SU-DHL-6 (cell line): ENCODE results near the gene FAM171A2.

Source experiments
- H2AFZ ChIP-seq: fragments of 200-600 bp; sonication (generic); 2 replicates; pipeline ENCODE4 v1.6.1; 2014; ENCODE audit warnings: low read depth, mild to moderate bottlenecking, moderate library complexity, mixed read lengths, antibody characterized with exemption, low read length; ENCODE audit not compliant: severe bottlenecking
- H3F3A ChIP-seq: fragments of 200-600 bp; shearing (Covaris generic); 2 replicates; pipeline ENCODE4 v1.6.0; 2016; ENCODE audit warnings: antibody characterized with exemption, mild to moderate bottlenecking; ENCODE audit not compliant: insufficient read depth
- H3K27ac ChIP-seq: fragments of 200-600 bp; sonication (generic); 2 replicates; pipeline ENCODE4 v1.5.1; 2016; ENCODE audit warnings: low read depth, mild to moderate bottlenecking, low read length, moderate library complexity, mixed read lengths
- H3K27me3 ChIP-seq: fragments of 200-600 bp; sonication (generic), shearing (Covaris generic); 2 replicates; pipeline ENCODE4 v1.6.0; 2014; ENCODE audit warnings: mild to moderate bottlenecking, low read length
- H3K36me3 ChIP-seq: fragments of 200-600 bp; sonication (generic); 2 replicates; pipeline ENCODE4 v1.6.1; 2014; ENCODE audit warnings: mild to moderate bottlenecking, low read length, mixed read lengths
- H3K4me2 ChIP-seq: fragments of 300-600, 200-600 bp; shearing (Covaris generic), sonication (generic); 2 replicates; pipeline ENCODE4 v1.6.0; 2014; ENCODE audit warnings: low read length, low read depth, mild to moderate bottlenecking; ENCODE audit not compliant: poor library complexity, severe bottlenecking
- H3K4me3 ChIP-seq: fragments of 200-600 bp; sonication (generic); 2 replicates; pipeline ENCODE4 v1.5.1; 2014; ENCODE audit warnings: antibody characterized with exemption, low read length, mild to moderate bottlenecking, mixed read lengths; ENCODE audit not compliant: insufficient read depth, poor library complexity, severe bottlenecking
- H3K79me2 ChIP-seq: fragments of 200-600 bp; sonication (generic); 2 replicates; pipeline ENCODE4 v1.6.1; 2014; ENCODE audit warnings: mild to moderate bottlenecking, low read length, moderate library complexity; ENCODE audit not compliant: insufficient read depth
- H3K9ac ChIP-seq: fragments of 200-600 bp; sonication (generic); 2 replicates; pipeline ENCODE4 v1.7.0; 2014; ENCODE audit warnings: mild to moderate bottlenecking, low read length
- H3K9me2 ChIP-seq: fragments of 200-600 bp; sonication (generic); replicated peaks from 2 replicates; pipeline ENCODE4 v1.6.1; 2014; ENCODE audit warnings: low read length; ENCODE audit not compliant: insufficient read depth
- H3K9me3 ChIP-seq: fragments of 200-600 bp; sonication (generic); 2 replicates; pipeline ENCODE4 v1.6.1; 2014; ENCODE audit warnings: low read length, mixed read lengths; ENCODE audit not compliant: insufficient read depth
- H4K20me1 ChIP-seq: fragments of 200-600 bp; sonication (generic); 2 replicates; pipeline ENCODE4 v1.6.1; 2014; ENCODE audit warnings: low read depth, mild to moderate bottlenecking, antibody characterized with exemption, low read length, moderate library complexity, mixed read lengths
- EZH2phosphoT487 ChIP-seq: fragments of 200-600 bp; sonication (generic), shearing (Covaris generic); conservative IDR thresholded peaks from 2 replicates; pipeline ENCODE4 v1.6.1; 2018; ENCODE audit warnings: mild to moderate bottlenecking, antibody characterized with exemption, low read length, moderate library complexity, mixed read lengths
- TF ChIP-seq, protein P1 (sequence below): fragments of 200-600 bp; sonication (generic); IDR thresholded peaks from one replicate; pipeline ENCODE4 v1.5.1; 2017; ENCODE audit warnings: antibody characterized with exemption, mild to moderate bottlenecking, low read length, moderate library complexity; ENCODE audit not compliant: insufficient read depth, poor library complexity, severe bottlenecking

Gene FAM171A2

DNA sequence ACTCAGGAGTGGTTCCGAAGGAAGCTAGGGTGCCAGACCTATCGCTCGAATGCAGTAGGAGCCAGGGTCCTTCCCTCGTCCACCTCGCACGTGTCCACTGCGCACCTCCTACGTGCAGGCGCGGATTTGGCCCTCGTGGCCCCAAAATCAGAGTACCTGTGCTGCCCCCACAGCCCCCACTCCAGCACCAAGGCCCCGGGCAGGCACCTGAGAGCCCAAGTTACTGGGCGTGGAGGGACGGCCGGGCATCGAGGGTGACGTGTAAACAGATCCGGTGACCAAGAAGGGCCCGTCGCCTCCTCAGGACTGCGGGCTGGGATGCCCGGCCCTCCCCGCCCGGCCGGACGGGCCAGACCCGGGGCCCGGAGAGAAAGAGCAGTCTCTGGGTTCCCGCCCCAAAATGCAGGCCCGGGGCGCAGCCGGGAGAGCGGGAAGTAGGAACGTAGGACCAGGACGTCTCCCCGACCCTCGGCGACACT is 39.5 kb downstream of the FAM171A2 start:
- Histone ChIP-seq H3K9ac (peak overlapping the region; percentile 76), H3K36me3 (no peaks in the 10 kb centered on the region), H3K9me2 (no peaks in the 10 kb centered on the region), H3K27ac (peak overlapping the region; percentile 17; the same call in 1 of the 2 replicates), H4K20me1 (no peaks in the 10 kb centered on the region), H3K4me3 (peak overlapping the region; percentile 71), H3K27me3 (no peaks in the 10 kb centered on the region), H2AFZ (no peak overlapping the region), H3K79me2 (peaks cover 9% of the 10 kb centered on the region), H3K9me3 (no peaks in the 10 kb centered on the region), H3K4me2 (peak overlapping the region; percentile 92), H3F3A (peaks cover 23% of the 10 kb centered on the region)
- TF ChIP-seq, protein P1, sequence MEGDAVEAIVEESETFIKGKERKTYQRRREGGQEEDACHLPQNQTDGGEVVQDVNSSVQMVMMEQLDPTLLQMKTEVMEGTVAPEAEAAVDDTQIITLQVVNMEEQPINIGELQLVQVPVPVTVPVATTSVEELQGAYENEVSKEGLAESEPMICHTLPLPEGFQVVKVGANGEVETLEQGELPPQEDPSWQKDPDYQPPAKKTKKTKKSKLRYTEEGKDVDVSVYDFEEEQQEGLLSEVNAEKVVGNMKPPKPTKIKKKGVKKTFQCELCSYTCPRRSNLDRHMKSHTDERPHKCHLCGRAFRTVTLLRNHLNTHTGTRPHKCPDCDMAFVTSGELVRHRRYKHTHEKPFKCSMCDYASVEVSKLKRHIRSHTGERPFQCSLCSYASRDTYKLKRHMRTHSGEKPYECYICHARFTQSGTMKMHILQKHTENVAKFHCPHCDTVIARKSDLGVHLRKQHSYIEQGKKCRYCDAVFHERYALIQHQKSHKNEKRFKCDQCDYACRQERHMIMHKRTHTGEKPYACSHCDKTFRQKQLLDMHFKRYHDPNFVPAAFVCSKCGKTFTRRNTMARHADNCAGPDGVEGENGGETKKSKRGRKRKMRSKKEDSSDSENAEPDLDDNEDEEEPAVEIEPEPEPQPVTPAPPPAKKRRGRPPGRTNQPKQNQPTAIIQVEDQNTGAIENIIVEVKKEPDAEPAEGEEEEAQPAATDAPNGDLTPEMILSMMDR = no peak
- no peak for TF ChIP-seq EZH2phosphoT487

DNA sequence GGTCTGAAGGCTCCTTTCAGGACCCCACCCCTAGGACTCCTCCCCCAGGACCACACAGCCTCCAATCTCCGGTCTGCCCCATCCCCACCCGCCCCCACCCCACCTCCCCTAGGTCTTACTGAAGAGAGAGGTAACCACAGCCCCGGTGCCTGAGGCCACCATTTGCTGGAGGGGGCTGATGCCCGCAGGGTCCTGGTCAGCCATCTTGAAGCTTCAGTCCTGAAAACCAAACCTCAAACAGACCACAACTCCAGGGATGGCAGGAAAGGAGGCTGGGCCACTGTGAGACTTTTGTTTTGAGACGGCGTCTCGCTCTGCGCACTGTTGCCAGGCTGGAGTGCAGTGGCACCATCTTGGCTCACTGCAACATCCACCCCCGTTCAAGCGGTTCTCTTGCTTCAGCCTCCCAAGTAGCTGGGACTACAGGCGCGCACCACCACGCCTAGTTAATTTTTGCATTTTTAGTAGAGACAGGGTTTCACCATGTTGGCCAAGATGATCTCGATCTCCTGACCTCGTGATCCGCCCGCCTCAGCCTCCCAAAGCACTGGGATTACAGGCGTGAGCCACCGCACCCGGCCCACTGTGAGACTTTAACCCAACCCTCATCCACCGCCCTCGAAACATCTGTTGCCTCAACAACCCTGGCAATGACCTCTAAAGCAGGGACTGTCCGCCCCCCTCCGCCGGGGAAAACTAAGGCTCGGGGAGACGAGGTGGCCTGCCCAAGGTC is 40.1 kb downstream of the FAM171A2 start:
- H3K9me3 ChIP-seq = no peaks in the 10 kb centered on the region
- no peaks in the 10 kb centered on the region for H4K20me1 ChIP-seq
- no peak overlapping the region for H2AFZ ChIP-seq
- no peaks in the 10 kb centered on the region for H3K36me3 ChIP-seq
- no peak overlapping the region for H3K27ac ChIP-seq
- no peaks in the 10 kb centered on the region for H3K9me2 ChIP-seq
- H3K79me2 ChIP-seq = peaks cover 9% of the 10 kb centered on the region
- H3K27me3 ChIP-seq = no peaks in the 10 kb centered on the region
- peak overlapping the region; percentile 92 for H3K4me2 ChIP-seq
- TF ChIP-seq, protein P1 = no peak
- no peak for TF ChIP-seq EZH2phosphoT487
- peaks cover 20% of the 10 kb centered on the region for H3F3A ChIP-seq
- H3K9ac ChIP-seq = peak overlapping the region; percentile 76
- H3K4me3 ChIP-seq = peak overlapping the region; percentile 71

DNA sequence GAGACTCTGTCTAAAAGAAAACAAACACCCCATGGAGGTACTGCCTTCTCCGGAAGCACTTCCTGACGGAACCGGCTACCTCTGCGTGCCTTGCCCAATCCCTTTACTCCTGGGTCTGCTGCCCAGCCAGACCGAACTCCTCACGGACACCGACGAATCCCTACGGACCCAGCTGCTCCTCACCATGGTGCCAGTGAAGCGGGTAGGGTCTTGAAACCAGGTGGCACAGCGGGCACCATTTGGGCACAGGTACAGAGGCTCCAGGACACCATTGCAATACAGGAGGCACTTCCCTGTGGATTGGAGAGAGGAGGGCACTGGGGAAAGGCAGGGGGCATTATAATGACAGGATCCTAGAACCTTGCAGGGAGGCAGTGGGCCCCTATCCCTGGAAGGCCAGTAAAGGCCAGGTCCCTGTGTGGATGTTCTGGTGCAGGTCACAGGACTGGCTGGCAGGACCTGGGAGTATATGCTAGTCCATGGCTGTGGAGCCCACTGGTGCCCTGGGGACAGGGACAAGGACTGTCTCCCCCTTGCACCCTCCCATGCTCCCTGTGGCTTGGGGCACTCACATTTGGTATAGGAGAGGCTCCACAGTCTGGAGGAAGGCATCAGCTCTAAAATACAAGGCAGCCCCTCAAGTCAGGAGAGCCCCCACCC is 41.3 kb downstream of the FAM171A2 start:
- Histone ChIP-seq H2AFZ (no peak overlapping the region), H3F3A (peaks cover 11% of the 10 kb centered on the region), H3K27me3 (no peaks in the 10 kb centered on the region), H3K4me3 (no peak overlapping the region), H3K79me2 (peaks cover 9% of the 10 kb centered on the region), H3K9me2 (no peaks in the 10 kb centered on the region), H3K4me2 (no peak overlapping the region), H3K27ac (no peak overlapping the region), H3K36me3 (no peaks in the 10 kb centered on the region), H3K9ac (no peak overlapping the region; the same call in 1 of the 2 replicates), H4K20me1 (no peaks in the 10 kb centered on the region), H3K9me3 (no peaks in the 10 kb centered on the region)
- TF ChIP-seq, protein P1 = no peak
- no peak for TF ChIP-seq EZH2phosphoT487
